Measurements from ENCODE around the gene THADA.
"Not testable (repeated sequence)": the region's sequence is repeated elsewhere in the genome, so short reads cannot be mapped to it uniquely, and the experiment has no call there.

Gene THADA

GRCh38 chr2:43540021-43540779 is 55.6 kb downstream of the THADA start:
- DNase-seq: no peak

- DNase-seq: no peak
Measured at GRCh38 chr2:43539436-43539835, 56.4 kb downstream of the THADA start.

- no peak for DNase-seq
Measured at GRCh38 chr2:43538034-43538670, 57.7 kb downstream of the THADA start.

GRCh38 chr2:43537137-43537536 is 58.7 kb downstream of the THADA start:
- no peak for DNase-seq

- no peak for DNase-seq
Measured at GRCh38 chr2:43534569-43534968, 61.3 kb downstream of the THADA start.

GRCh38 chr2:43532572-43532971 is 63.3 kb downstream of the THADA start:
- DNase-seq: not testable (repeated sequence)

- no peak for DNase-seq
Measured at GRCh38 chr2:43531251-43531650, 64.6 kb downstream of the THADA start.

GRCh38 chr2:43526994-43527393 is 68.8 kb downstream of the THADA start:
- DNase-seq: no peak

GRCh38 chr2:43525506-43525905 is 70.3 kb downstream of the THADA start:
- DNase-seq: no peak

GRCh38 chr2:43524177-43524965 is 71.5 kb downstream of the THADA start:
- no peak for DNase-seq

GRCh38 chr2:43522177-43522576 is 73.7 kb downstream of the THADA start:
- no peak for DNase-seq

- no peak for DNase-seq
Measured at GRCh38 chr2:43521568-43521967, 74.3 kb downstream of the THADA start.

- no peak for DNase-seq
Measured at GRCh38 chr2:43520919-43521318, 74.9 kb downstream of the THADA start.

- DNase-seq: peak; percentile 45
Measured at GRCh38 chr2:43519643-43520221, 76.1 kb downstream of the THADA start.

GRCh38 chr2:43518718-43519117 is 77.1 kb downstream of the THADA start:
- no peak for DNase-seq

GRCh38 chr2:43518181-43518580 is 77.7 kb downstream of the THADA start:
- DNase-seq: no peak

- no peak for DNase-seq
Measured at GRCh38 chr2:43515807-43516497, 79.9 kb downstream of the THADA start.

- DNase-seq: no peak
Measured at GRCh38 chr2:43515248-43515647, 80.6 kb downstream of the THADA start.

GRCh38 chr2:43513796-43514195 is 82.0 kb downstream of the THADA start:
- DNase-seq: no peak

GRCh38 chr2:43513216-43513615 is 82.6 kb downstream of the THADA start:
- no peak for DNase-seq

- DNase-seq: no peak
Measured at GRCh38 chr2:43511199-43511598, 84.6 kb downstream of the THADA start.

- DNase-seq: no peak
Measured at GRCh38 chr2:43509886-43510285, 86.0 kb downstream of the THADA start.

- DNase-seq: no peak
Measured at GRCh38 chr2:43508209-43508608, 87.6 kb downstream of the THADA start.
